Measurements from ENCODE around the gene TCL1B.
"Not testable (repeated sequence)": the region's sequence is repeated elsewhere in the genome, so short reads cannot be mapped to it uniquely, and the experiment has no call there.

TCL1B gene, protein sequence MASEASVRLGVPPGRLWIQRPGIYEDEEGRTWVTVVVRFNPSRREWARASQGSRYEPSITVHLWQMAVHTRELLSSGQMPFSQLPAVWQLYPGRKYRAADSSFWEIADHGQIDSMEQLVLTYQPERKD

DNA sequence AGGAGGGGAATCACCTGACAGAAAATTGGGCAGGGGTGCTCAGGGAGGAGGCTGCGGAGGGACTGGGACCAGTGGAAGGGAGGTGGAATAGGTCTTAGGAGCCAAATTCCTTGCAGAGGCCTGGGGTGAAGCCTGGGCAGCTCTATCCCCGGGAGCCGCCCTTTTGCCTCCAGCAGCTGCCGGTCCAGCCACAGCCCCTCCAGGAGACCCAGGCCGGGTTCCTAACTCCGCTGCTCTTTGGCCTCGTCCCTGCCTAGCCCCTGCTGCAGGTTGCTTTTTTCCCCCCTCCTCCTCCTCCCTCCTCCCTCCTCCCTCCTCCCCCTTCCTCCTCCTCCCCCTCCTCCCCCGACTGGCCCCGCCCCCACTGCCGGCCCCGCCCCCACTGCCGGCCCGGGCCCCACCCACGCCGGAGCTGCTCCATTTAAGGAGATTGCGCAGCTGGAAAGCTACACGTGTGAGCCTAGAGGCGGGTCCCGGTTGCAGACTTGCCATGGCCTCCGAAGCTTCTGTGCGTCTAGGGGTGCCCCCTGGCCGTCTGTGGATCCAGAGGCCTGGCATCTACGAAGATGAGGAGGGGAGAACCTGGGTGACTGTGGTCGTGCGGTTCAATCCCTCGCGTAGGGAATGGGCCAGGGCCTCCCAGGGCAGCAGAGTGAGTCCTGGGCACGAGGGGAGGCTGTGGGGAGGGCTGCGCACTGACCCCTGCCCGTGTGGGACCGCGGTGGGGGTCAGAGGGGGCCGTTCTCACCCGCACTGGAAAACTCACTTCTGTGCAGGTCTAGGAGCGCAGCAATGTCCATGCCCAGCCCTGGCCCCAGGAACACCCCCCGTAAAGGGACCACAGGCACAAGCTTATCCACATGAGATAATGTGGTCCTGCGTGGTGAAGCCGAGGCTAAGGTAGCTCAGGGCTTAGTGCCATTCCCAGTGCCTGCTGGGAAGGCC is at the start of gene TCL1B:
TCL1B (plus strand) TSS at position 449 of the 945 bp plus-strand sequence; CDS start at position 491, 42 bp downstream.
- DNase-seq: no peak

DNA sequence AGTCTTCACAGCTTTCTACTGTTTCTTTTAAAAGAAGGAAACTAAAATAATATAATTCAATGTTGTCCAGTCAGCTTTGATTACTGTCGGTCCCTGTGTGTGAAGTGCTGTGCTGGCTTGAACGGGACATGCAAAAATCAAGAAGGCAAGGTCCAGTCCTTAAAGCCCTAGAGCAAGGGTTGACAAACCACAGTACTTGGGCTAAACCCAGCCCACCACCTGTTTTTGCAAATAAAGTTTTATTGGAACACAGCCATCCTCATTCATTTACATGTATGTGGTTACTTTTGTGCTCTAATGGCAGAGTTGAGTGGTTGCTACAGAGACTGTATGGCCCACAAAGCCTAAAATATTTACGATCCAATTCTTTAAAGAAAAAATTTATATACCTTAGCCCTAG is 41.2 kb upstream of the TCL1B start:
- no peak for DNase-seq

DNA sequence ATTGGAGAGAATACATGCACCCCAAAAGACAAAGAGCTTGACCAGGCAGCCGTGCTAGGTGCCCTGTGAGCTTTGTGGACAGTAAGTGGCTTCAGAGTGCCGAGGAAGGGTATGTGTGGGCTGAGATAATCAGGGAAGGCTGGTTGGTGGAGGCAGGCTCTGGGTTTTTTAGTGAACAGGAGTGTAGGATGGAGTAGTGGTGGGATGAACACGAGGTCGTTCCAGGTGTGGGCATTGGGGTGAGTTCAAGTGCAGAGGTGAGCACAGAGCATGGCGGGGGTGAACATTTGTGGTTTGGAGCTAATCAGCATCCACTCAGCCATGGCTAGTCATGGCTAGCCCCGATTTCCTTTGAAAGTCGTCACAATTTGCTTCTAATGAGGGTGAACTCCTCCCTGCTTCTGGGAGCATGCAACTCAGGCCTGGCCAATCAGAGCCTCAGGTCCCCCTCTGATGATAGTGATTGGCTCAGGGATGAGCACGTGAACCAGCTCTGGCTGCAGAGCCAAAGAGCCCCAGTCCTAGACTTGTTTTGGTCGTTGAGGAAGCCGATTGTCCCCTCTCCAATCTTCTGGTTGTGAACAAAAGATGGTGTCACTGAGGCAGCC is 40.7 kb upstream of the TCL1B start:
- DNase-seq: no peak

DNA sequence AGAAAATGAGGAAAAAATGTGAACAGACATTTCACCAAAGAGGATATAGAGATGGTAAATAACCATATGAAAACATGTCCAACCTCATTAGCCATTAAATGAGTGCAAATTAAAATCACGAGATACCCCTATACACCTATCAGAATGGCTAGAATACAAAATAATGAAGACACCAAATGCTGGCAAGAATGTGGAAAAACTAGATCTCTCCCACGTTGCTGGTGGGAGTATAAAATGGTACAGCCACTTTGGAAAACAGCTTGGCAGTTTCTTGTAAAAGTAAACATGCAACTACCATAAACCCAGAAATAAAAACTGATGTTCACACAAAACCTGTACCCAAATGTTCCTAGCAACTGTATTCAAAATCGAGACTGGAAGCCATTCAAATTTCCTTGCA is 38.3 kb upstream of the TCL1B start:
- no peak for DNase-seq

DNA sequence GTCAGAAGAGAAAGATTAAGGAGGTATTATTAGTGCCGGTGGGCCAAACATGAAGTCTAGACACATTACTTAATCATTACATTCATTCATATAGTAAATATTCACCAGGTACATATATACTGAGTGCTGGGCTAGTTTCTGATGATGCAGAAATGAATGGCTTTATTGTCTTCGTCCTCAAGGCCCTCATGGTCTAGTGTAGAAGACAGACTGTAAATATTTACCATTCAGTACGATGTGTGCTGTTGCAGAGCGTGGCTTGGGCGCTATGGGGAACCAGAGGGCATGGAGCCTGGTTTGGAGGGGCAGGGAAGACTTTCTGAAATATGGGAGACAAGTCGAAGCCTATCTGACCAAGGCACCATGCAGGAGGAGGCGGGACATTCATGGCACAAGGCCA is 37.0 kb upstream of the TCL1B start:
- no peak for DNase-seq

DNA sequence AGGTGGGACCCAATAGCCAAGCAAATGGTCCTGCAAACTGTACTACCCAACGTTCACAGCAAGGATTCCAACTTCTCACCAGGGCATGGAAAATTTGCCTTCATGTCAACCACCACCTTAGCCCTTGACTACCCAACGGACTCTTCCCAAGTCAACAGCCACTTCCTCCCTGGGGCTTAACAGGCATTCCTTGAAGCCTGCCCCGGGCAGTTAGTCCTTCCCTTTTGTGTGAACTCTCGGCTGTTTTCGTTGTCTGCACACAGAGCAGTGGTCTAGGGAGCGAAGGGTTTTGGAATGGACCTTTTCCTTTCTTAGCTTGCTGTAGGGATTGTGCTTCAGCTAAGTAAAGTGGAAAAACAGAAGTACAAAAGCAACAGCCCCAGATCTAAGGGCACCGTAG is 35.2 kb upstream of the TCL1B start:
- no peak for DNase-seq

DNA sequence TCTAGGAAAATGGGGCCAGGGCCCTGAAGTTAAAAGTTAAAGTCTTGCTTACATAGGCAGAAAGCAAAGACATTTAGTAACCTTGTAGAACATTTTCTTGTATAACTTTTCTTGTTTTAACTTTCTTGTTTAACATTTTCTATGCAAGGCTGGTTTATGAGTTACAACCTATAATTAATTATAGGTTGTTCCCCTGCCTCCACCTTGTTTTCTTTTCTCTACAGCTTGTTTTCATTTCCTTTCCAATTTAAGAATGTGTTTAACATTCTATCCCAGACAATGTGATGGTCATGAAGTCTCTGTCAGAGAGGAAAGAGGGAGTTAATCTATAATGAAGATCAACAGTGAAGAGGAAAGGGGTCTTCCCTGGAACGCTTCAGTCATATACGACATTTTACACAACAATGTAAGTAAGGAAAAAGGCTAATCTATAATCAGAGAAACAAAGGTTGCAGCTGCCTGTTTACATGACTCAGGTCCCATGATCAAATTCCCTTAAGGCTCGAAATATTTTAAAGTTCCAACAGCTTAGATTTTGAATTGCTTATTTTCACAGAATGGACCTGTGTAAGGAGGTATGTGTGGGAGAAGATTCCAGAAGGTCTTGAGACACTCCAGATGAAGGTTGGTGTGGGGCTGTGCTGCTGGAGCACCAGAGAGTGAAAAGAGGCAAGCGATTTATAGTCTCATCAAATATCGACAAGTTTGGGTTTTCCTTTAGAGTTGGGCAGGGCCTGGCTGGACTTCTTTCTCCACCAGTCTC is 34.2 kb upstream of the TCL1B start:
- DNase-seq: no peak

DNA sequence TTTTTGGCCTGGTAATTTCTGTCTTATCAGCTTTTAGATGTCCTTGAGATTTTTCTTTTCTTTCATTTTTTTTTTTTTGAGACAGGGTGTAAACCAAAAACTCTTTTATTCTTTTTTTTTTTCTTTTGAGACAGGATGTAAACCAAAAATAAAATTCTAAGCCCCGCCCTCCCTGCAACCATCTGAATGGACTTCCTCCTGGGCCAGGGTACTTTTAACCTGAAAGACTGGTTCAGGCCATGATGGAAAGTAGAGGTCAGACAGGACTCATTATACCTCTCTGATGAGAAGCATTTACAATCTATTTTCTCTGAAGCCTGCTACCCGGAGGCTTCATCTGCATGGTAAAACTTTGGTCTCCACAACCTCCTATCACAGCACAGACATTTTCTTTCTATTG is 33.5 kb upstream of the TCL1B start:
- no peak for DNase-seq

DNA sequence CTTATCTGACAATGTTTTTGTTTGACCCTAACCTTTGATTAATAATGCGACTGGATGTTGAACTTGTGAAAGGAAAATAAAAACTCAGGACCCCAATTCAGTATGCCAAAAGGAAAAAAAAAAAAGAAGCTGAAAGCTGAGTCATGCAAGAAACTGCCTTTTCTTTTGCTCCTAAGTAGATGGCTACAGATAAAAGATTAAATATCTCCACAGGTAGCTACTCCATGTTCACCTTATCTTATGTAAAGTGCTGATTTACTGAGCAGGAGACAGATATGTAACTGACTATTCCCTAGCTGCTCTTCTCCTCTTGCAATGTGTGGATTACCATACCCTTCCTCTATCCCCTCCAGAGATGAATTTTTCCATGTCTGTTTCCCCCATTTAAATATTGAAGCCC is 30.8 kb upstream of the TCL1B start:
- no peak for DNase-seq

DNA sequence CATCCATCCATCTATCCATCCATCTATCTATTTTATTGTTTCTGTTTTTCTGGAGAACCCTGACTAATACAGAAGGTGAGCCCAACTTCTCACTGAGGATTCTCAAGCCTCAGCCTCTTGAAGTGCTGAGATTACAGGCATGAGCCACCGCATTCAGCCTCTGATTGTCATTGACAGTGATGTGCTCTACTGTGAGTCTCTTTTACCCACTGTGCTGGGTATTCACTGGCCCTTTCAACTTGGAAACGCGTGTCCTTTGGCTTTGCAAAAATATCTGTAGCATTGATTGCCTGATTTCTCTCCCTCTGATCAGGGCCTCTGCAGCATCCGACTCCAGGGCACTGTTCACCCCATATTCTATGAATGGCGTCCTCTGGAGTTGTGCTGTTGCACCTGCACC is 29.6 kb upstream of the TCL1B start:
- no peak for DNase-seq

DNA sequence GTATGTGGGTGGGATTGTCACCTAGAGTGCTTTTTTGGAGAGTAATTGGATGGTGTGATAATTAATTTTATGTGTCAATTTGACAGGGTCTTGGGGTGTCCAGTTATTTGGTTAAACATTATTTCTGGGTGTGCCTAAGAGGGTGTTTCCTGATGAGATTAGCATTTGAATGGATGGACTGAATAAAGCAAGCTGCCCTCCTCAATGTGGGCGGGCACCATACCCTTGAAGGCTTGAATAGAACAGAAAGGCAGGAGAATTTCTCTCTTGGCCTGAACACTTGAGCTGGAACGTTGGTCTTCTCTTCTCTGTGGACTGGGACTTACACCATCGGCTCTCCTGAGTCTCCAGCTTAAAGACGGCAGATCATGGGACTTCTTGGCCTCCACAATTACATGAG is 28.8 kb upstream of the TCL1B start:
- no peak for DNase-seq

DNA sequence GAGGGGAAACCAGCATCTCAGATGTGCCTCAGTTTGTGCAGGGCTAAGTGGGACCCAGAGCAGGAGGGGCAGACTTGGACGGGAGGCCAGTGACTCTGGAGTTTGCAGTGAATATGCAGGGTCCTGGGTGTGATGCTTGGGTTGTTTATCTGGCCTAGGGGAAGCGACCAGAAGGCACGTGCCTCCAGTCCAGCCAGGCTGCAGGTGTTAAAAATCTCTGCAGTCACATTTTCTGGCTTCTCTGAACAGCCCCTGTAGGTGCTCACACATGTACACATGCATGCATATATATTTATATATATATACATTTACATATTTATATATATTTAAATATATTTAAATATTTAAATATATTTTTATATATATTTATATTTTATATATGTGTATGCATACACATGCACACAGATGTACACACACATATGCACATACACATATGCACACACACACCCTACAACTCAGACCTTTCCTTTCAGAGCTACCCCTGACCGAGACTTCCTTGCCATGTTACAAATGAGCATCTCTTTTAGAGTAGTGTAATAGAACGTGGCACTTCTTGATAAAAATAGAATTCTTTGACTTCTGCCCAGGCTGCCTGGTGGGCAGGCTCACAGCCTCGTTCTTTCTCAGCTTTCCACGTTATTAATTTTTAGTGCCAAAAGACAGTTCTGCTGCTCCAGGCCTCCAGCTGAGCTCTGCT is 26.8 kb upstream of the TCL1B start:
- DNase-seq: no peak

DNA sequence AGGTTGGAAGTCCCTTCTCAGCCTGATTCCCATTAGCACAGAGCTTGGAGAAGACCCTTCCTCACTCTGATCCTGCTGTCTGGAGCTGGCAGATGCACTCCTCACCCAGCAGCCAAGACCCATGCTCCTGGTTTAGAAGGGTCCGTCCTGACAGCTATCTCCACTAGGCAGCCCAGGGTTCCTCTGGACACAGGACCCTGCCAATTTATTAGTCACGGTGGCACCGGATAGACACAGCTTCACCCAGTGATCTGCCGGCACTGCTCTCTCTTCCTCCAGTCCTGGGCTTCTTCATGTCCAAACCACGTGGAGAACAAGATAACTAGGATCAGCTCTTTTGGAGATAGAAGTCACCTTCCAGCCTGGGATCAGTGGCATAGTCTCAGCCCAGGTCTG is 26.2 kb upstream of the TCL1B start:
- DNase-seq: no peak

DNA sequence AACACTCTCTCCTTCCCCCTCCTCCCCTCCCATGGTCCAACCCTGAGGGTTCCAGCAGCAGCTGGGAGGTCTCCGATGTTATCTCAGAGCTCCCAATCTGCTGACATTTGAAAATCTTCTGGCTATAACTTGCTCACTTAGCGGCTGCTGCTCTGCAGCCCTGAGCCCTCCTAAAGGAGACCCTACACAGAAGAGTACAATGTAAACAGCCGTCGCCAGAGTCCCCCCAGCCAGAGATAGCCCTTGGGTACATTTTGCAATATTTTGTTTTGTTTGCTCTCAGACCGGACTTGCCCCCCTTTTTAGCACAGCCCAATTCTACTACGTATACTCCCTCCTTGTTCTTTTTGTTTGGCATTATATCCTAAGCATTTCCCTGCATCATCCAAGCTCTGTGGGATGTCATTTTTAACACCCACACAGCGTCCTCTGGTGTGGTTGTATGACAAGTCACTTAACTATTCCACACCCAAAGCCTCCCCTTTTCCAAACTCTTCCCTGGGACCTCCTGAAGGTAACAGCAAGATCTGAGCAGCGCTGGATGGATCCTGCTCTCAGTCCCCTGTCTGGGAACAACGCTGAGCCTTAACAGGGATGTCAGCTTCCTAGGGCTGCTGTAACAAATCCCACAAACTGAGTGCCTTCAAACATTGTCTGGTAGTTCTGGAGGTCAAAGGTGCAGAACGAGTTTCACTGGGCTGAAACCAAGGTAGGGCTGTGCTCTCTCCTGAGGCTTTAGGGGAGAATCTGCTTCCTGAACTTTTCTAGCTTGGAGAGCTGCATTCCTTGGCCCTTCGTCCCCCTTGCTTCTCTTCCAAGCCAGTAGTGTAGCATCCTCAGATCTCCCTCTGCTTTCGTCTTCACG is 25.3 kb upstream of the TCL1B start:
- DNase-seq: no peak

DNA sequence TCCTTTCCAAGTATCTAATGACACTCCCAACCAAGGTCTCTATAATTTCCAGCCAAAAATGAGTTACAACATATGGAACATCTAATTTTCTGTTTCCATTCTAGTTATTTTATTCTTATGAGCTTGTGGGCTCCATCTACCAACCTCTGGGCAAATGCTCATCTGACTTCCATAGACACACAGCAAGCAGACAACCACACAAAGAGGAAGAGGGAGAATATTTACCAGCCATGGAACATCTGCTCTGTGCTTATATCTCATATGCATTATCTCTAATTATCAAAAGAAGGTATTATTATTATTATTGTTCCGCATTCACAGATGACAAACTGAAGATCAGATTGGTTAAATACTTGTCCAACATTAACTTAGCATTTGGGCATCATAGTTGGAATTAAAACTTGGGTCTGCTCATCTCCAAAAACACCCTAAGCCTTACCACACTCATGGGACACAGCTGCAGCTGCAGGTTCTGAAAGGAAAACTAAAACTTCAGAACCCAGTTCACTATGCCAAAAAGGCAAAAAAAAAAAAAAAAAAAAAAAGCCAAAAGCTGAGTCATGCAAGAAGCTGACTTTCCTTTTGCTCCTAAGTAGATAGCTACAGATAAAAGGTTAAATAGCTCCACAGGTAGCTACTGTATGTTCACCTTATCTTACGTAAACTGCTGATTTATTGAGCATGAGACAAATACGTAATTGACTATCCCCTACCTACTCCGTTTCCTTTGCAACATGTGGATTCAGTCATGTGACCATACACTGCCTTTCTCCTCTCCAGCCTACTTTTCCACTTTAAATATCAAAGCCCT is 23.6 kb upstream of the TCL1B start:
- no peak for DNase-seq

DNA sequence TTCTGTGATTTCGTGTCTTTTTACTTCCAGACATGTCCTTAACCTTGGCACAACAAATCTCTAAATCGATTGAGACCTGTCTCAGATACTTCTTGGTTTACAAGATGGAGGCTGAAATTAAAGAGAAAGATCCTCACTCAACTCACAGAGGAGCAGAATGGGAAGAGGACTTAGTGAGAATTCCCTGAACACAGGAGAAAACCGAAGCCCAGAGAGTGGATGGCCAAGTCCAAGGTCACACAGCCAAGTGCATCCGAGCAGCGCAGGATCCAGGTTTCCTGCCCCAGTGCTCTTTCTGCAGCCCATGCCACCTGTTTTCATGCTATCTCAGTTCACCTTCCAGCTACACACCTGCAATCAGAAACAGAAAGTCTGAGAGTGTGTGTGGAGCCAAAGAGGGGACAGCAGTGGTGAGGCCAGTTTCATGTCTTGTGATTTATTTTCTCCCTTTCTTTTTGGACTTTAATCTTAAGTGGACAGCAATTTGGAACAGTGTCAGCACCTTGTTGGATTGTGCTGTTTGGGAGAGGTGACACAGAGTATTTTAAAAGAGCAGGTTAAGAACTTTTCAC is 22.9 kb upstream of the TCL1B start:
- DNase-seq: no peak

DNA sequence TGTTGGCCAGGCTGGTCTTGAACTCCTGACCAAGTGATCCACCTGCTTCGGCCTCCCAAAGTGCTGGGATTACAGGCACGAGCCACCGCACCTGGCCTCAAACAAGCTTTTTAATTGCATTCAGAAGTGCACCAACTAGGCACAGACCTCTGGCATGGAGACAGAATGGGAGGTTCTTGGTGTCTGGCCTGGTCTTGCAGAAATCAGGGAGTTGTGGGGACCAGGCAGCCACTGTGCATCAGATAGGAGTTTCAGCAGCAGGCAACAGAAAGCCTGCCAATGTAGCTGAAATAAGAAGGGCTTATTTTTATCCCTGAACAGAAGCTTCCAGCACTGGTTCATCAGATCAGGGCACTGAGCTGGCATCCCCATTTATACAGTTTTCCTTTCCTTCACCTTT is 22.2 kb upstream of the TCL1B start:
- no peak for DNase-seq

DNA sequence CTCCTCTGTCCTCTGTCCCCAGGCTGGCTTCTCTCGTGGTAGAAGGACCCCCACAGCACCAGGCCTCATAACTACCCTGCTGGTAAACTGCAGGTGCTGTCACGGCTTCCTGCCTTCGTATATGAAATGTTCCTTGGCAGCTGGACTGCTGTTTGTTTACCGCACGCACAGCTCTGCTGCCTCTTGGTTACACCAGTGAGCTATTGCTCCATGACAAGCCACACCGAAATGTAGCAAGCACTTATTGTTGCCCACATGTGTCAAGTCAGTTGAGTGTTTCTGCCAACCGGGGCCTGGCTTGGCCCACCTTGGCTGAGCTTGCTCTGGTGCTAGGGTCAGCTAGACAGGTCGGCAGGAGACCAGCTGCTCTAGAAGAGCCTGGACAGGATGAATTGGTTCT is 21.7 kb upstream of the TCL1B start:
- DNase-seq: no peak

DNA sequence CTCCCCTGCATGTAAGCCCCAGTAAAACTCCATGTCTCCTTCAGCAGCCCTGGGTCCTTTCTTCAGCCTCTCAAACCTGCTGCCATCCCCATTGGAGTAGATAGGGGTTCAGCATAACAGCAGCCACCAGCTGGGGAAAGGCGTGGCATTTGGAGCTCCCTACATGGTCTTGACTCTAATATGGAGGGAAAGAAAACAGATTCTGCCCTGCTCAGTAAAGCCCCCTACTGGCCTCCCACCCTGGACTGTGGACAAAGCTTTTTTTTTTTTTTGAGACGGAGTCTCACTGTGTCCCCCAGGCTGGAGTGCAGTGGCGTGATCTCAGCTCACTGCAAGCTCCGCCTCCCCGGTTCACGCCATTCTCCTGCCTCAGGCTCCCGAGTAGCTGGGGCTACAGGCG is 20.7 kb upstream of the TCL1B start:
- not testable (repeated sequence) for DNase-seq

DNA sequence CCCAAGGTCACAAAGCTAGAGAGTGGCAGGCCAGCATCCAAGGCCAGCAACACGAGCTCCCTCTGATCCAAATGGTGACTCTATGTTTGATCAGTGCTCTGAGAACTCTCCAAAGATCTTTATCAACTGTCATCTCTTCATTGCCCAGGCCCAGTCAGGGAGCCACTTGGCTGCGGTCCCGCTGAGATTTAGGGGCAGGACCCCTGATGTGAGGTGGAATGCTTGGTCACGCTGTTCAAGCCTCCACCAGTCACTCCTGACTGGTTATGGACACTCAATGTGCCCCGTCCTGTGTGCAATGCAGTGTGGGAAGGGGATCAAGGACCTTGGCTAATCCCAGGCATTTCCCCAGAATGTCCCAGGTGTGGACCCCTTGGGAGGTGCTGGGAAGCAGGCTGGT is 19.8 kb upstream of the TCL1B start:
- no peak for DNase-seq

Data from activated CD4-positive, alpha-beta T cell treated with anti-CD3 and anti-CD28 coated beads for 4 hours (primary cell).